T47D (cell line): ENCODE measurements around the gene PPT1.
"Not testable (repeated sequence)": the region's sequence is repeated elsewhere in the genome, so short reads cannot be mapped to it uniquely, and the experiment has no call there.

Experiments used
- DNase-seq, 2 experiments: peaks; one replicate each; pipeline versions ENCODE4 v3.0.0 to v3.0.0-alpha.2; 2011 to 2012; ENCODE audit warnings: low read depth in 1 of 2, low spot score in 1 of 2
- JUND ChIP-seq: IDR thresholded peaks from 2 replicates; pipeline ENCODE4 v1.6.1; 2012; ENCODE audit warnings: low read depth
- in situ Hi-C: cut with HindIII; loops from 2 replicates; pipeline ENCODE4 v1.10.0; 2016; ENCODE audit warnings: low sequenced_read_pairs, low pct_unique_long_range_greater_than_20kb

The PPT1 gene

GRCh38 chr1:40042341-40042740, 54.7 kb downstream of the PPT1 start:
- no peak for DNase-seq
- in situ Hi-C loops, result no loop called here
- no peak for TF ChIP-seq JUND

- DNase-seq, result no peak
- in situ Hi-C loops, result no loop called here
- TF ChIP-seq JUND, result no peak
Observed at GRCh38 chr1:40041466-40041838, 55.6 kb downstream of the PPT1 start.

DNA sequence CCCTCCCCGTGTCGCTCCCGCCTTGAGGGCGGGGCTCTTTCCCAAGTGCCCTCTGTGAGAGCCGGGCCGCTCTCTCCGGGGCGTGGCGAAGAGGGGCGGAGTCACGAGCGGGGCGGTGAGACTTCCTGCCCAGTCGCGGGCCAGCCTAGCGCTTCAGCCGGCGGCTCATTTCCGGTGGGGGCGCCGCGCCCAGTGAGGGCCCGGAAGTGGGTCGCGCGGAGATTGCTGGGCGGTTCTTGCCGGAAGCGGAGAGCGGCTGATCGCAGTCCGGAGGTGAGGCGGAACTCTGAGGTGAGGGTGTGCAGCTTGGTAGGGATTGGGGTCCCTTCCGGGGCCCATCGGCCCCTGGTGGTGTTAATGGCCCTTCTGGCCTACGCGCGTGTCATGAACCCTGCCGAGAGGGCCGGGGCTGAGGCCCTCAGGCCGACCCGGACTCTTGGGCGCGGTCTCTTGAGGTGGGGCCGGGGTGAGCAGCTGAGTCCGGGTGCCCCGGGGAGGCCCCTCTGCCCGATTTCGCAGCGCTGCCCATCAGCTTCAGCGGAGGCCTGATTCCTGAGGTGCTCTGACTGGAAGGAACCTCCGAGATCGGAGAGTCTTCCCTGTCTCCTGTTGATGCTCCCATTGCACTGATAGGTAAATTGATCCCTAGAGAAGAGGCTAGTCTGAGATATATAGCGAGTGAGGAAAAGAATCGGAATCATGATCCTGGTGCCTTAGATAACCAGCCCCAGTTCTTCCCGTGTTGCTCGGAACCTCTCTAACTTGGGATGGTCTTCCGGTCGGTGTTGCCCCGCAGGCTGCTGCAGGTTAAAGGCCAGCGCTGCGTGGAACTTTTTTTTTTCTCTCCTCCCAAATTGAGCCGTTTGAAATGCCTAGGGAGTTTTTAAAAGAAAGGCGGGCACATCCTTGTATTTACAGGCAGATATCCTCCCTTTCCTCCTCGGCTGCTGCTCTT, 56.3 kb downstream of the PPT1 start, which contains the start of gene CAP1:
Gene CAP1 (plus strand): TSS at position 219 of the 955 bp plus-strand sequence. CDS start 18,618 bp downstream, outside the sequence.
- DNase-seq, result peak; percentile 71 to 98
- in situ Hi-C loops, result no loop called here
- TF ChIP-seq JUND, result no peak

- no peak for TF ChIP-seq JUND
- peak; percentile 18 to 77 for DNase-seq
- in situ Hi-C loops, result no loop called here
Observed at GRCh38 chr1:40039757-40040510, 57.1 kb downstream of the PPT1 start.

- DNase-seq, result peak in 1 of 2 experiments; percentile 52
- no peak for TF ChIP-seq JUND
- in situ Hi-C loops, result no loop called here
Observed at GRCh38 chr1:40039245-40039756, 57.8 kb downstream of the PPT1 start.

- TF ChIP-seq JUND, result no peak
- in situ Hi-C loops, result no loop called here
Observed at GRCh38 chr1:40038697-40039096, 58.4 kb downstream of the PPT1 start.

DNA sequence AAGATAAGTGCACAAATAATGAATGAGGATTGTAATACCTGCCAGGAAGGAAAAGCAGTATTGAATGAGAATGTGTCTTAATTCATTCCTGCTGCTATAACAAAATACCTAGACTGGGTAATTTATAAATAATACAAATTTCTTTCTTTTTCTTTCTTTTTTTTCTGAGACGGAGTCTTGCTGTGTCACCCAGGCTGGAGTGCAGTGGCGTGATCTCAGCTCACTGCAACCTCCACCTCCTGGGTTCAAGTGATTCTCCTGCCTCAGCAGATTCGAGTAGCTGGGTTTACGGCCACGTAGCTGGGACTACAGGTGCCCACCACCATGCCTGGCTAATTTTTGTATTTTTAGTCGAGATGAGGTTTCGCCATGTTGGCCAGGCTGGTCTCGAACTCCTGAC, 59.8 kb downstream of the PPT1 start:
- DNase-seq, in situ Hi-C loops: not testable (repeated sequence)

More at GRCh38 chr1:40038697-40039096, 58.4 kb downstream of the PPT1 start:
- no peak for DNase-seq

GRCh38 chr1:40036574-40036973, 60.5 kb downstream of the PPT1 start:
- DNase-seq, result no peak
- in situ Hi-C loops, result no loop called here
- no peak for TF ChIP-seq JUND

GRCh38 chr1:40034869-40035268, 62.2 kb downstream of the PPT1 start:
- no peak for TF ChIP-seq JUND
- in situ Hi-C loops, result no loop called here
- DNase-seq, result no peak

DNA sequence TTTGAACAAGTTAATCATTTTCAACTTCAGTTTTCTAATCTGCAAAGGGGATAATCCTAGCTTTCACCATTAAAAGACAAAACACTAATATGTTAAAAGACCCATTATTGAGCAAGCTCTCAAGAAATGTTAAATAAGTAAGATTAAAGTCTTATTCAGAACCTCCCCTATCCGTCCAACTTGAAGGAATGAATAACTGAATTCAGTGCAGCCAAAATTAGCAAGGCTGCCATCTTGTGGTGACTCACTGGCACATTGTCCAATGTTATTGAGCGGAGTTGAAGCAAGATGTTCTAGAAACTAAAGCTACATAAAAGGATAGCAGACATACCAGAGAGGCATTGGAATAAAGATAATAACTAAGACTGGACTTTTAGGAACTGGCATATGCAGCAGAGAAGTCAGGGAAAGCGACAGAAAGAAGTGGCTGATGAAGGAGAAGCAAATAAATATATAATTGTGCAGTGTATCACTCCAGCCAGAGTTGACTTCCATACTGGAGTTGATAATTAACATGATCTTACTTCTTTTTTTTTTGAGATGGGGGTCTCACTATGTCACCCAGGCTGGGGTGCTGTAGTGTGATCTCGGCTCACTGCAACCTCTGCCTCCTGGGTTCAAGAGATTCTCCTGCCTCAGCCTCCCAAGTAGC, 64.7 kb downstream of the PPT1 start:
- in situ Hi-C loops, result no loop called here
- DNase-seq, result peak in 1 of 2 experiments; percentile 74
- no peak for TF ChIP-seq JUND

- in situ Hi-C loops, result no loop called here
- peak in 1 of 2 experiments; percentile 87 for DNase-seq
- peak; percentile 55 for TF ChIP-seq JUND
Observed at GRCh38 chr1:40030528-40031135, 66.4 kb downstream of the PPT1 start.

- TF ChIP-seq JUND, result no peak
- in situ Hi-C loops, result no loop called here
- DNase-seq, result peak in 1 of 2 experiments; percentile 80
Observed at GRCh38 chr1:40029608-40030007, 67.4 kb downstream of the PPT1 start.
